Fibroblast of skin of left quadriceps (primary cell): ENCODE data around the gene DLG1.
A peak's percentile ranks its signal among the peaks of the same experiment; 100 is the strongest.
"Not testable (repeated sequence)": the region's sequence is repeated elsewhere in the genome, so short reads cannot be mapped to it uniquely, and the experiment has no call there.

Experiments used
- DNase-seq, 2 experiments: peaks; one replicate each; pipeline ENCODE4 v3.0.0-alpha.2; 2013; ENCODE audit warnings: low read depth in 2 of 2

DLG1 gene

DNA sequence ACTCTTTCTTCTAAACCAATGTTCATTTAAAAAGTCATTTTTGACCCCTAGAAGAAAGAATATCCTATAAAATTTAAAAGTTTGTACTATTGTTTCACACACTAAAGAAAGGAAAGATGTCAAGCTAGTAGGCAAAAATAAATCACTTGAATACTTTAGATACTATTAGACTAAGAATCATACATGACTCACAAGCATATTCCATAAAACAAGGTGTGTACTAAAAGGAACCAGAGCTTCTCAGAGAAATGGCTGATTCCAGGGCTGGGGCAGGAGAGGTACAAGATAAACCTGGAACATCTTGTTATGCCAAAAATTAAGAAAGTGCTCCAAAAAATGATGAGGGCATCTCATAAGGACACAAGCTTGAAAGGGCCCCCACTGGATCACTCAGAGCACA is 8.7 kb downstream of the DLG1 start:
- DNase-seq = no peak

DNA sequence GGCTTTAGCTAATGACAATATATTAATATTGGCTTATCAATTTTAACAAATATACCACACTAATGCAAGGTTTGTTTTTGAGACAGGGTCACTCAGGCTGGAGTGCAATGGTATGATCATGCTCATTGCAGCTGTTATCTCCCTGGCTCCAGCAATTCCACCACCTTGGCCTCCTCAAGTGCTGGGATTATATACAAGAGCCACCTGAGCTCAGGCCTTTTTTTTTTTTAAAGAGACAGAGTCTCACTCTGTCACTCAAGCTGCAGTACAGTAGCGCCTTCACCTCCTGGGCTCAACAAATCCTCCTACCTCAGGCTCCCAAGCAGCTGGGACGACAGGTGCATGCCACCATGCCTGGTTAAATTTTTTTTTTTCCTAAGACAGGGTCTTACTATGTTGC is 11.7 kb downstream of the DLG1 start:
- no peak for DNase-seq

DNA sequence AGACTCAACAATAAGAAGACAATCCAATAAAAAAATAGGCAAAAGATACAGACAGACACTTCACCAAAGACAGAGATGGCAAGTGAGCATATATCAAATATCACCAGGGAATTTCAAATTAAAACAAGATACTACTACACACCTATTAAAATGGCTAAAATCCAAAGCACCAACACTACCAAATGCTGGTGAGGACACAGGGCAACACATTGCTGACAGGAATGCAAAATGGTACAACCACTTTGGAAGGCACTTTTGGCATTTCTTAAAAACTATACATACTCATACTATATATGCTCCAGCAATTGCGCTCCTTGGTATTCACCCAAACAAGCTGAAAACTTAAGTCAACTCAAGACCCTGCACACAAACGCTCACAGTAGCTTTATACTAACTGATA is 12.9 kb downstream of the DLG1 start:
- DNase-seq = no peak

DNA sequence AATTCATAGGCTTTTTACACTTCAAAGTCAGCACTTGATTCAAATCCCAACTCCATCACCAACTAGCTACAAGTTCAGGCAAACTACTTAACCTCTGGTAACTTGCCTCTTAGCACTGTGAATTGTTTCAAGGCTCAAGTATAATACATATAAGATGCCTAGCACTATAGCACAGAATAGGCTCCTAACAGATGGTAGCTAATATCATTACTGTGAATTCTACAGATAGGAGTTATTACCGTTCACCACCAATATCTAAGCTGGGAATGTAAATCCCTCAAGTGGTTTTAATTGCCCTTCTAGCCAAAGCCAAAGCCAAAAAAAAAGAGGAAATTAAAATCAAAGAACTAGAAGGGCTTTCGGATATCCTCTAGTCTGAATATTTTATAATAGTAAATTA is 15.4 kb downstream of the DLG1 start:
- DNase-seq = no peak

DNA sequence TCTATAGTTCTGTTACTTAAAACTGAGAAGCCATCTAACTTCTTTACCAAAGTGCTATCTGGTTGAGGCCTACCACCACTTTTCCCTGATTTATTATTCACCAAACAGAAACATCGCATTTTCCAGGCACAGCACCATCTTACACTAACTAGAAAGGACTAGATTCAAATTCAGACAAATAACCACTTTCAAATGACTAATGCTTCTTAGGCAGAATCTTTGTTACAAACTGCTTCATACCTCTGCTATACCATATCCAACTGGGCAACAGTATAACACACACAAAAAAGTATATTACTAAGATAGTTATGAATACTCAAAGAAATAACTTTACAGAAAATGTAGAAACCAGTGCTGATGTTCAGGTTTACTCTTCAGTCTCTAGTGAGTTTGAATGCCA is 16.6 kb downstream of the DLG1 start:
- no peak for DNase-seq

DNA sequence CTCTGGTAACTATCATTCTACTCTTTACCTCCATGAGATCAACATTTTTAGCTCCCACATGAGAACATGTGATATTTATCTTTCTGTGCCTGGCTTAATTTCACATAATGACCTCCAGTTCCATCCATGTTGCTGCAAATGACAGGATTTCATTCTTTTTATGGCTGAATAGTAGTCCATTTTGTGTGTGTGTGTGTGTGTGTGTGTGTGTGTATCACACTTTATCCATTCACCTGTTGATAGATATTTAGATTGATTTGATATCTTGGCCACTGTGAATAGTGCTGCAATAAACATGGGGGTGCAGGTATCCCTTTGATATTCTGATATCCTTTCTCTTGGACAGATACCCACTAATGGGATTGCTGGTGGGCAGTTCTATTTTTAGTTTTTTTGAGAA is 18.3 kb downstream of the DLG1 start:
- DNase-seq = no peak

DNA sequence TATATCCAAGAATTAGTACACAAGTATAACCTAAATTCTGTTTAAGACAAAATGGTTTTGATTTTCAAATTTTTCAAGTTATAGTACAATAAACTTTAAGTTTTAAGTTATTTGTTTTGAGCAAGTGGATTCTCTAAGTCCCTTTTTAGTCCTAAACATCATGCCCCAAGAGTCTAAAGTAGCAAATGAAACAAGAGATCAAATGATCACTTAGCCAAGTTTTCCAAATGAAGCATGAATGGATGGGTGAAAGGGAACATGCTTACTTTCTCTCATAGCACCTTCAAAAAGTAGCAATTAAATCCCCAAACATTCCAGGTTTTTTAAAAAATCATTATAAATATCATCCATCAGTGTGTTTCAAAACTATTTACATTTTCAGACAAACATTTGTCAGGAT is 19.5 kb downstream of the DLG1 start:
- DNase-seq = no peak

DNA sequence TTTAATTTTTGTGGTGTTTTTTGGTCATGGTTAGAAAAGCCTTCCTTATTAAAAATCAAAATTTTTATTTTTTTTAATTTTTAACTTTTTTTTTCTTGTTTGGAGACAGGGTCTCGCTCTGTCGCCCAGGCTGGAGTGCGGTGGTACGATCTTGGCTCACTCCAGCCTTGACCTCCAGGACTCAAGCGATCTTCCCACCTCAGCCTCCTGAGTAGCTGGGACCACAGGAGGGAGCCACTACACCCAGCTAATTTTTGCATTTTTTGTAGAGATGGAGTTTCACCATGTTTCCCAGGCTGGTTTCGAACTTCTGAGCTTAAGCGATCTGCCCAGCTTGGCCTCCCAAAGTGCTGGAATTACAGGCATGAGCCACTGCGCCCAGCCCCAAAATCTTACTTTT is 21.6 kb downstream of the DLG1 start:
- not testable (repeated sequence) for DNase-seq

DNA sequence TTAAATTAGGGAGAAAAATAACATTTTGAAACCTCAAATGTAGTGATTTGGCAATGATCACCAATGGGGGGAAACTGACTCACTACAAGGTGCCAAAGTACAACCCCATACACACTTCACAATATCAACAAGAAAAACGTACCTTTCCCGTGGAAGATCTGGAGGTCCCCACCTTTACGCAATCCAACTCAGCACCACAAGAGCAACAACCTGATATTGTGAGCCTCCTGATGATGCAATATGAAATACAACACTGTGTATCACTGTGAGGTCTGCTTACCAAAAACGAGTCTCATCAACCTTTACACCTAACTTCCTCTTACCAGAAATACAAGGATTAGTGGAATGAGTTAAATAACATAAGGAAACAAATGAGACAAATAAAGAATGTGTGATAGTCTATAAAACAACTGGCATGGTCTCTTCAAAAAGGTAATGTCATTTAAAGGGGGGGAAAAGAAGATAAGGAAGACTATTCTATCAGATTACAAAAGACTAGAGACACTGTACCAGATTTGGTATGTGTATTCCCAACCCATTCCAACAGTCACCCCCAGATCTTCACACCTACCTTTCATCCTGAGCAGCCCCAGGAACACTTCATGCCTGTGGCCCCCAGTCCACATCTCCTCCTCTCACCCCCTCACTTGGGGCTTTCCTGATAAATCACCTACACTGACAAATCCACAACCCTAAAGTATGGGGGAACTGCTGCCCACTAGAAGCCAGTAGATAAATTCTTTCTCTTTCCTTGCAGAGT is 27.7 kb downstream of the DLG1 start:
- DNase-seq = no peak

DNA sequence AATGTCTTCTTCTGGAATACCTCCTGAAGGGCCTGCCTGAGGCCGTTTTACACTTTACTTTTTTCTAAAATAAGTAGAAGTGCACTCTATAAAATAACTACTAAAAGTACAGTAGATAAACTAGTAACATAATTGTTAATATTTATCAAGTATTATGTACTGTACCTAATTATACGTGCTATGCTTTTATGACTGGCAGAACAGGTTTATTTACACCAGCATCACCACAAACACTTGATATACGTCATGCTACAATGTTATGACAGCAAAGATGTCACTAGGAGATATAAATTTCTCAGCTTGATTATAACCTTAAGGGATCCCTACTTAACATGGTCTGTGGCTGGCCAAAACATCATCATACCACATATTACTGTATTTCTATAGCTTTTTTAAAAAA is 29.4 kb downstream of the DLG1 start:
- DNase-seq = no peak

DNA sequence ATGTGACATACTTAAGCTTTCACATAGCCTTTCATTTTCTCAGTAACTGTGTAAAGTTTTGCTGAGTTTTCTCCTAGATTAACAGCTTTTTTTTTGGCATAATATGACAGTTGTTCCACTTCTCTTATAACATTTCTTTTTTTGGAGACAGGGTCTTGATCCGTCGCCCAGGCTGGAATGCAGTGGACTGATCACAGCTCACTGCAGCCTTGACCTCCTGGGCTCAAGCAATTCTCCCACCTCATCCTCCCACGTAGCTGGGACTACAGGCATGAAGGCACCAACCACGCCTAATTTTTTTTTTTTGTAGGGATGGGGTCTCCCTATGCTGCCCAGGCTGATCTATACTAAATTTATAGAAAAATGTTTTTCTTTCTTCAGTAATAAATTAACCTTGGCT is 30.1 kb downstream of the DLG1 start:
- no peak for DNase-seq

DNA sequence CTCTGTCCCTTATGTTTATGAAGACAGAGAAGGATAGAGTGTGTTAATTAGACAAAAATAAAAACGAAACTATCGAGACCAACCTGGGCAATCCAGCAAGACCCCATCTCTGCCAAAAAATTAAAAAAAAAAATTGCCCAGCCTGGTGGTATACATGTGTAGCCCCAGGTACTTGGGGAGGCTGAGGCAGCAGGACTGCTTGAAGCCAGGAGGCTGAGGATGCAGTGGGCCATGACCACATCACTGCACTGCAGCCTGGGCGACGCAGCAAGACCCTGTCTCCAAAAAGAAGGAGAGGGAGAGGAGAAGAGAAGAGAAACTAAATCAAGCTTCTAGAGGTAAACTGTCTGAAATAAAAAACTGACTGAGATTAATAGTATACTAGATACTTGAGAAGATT is 32.1 kb downstream of the DLG1 start:
- no peak for DNase-seq

DNA sequence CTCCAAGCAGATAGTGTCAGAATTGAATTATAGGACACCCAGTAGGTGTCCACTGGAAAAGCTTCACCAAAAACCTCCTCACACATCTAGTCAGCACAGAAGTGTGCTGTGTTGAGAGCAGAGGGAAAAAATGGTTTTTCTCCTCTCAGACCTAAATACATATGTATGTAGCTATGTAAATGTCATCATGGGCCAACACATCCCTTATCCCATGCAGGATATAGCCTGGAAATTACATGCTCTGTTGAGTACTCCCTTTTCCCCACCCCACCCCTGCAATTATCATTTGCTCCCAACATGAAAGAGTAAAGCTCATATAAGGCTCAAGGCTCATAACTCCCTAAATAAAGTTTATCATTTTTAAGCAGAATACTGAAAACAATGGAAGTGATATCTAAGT is 35.7 kb downstream of the DLG1 start:
- DNase-seq = no peak

DNA sequence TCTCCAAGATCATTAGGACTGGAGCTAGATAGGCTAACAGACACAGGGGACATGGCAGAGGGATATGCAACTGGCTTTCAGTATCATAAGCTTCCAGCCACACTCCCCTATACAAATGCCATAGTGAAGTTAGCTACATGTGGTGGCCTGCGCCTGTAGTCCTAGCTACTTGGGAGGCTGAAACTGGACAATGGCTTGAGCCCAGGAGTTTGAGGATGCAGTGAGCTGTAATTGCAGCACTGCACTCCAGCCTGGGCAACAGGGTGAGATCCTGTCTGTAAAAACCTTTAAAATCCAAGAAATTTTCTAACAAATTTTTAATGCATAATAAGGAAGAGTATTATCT is 37.3 kb downstream of the DLG1 start:
- no peak for DNase-seq

DNA sequence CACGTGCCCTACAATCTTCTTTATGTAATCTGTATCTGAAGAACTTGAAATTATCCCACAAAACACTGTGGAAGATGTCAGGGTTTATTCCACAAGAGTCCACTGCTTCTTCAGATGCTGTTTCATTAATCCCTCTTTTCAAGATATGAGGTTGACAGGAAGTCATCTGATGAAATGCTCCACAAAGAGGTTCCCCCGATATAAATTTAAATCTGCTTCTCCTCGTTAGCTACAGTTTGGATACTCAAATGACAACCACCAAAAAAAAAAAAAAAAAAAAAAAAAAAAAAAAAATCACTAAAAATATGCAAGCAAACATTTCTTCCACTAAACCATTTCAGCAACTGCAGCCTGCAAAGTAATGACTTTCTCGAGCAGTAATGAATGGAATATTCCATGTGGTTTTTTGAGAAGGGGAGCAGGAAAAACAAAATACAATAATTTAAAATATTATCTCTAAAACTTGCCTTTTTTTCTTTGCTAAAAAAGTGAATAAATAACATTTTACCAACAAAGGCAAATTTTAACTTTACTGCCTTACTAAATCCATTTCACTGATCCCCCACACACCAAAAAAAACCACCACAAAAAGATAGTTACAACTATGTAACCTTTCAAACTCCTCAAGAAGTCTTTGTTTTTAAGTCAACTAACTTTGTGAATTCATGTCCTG is 37.8 kb downstream of the DLG1 start:
- DNase-seq = peak in 1 of 2 experiments; percentile 6

DNA sequence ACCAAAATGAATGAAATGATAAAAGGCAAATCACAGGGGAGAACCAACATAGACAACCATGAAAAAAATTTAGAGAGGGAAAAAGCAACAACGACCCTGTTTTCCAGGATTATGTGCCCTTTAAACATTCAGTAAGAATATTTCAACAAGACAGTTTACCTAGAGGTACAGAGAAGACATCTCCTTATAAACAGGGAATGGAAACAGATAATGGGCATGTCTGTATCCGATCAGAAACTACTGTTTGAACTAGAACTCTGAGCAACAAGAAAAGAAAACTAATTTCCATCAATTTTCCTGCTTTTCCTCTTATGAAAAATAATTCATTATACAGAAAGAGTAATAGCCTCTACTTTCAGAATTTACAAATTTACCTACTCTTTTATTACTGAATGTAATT is 39.3 kb downstream of the DLG1 start:
- DNase-seq = no peak

DNA sequence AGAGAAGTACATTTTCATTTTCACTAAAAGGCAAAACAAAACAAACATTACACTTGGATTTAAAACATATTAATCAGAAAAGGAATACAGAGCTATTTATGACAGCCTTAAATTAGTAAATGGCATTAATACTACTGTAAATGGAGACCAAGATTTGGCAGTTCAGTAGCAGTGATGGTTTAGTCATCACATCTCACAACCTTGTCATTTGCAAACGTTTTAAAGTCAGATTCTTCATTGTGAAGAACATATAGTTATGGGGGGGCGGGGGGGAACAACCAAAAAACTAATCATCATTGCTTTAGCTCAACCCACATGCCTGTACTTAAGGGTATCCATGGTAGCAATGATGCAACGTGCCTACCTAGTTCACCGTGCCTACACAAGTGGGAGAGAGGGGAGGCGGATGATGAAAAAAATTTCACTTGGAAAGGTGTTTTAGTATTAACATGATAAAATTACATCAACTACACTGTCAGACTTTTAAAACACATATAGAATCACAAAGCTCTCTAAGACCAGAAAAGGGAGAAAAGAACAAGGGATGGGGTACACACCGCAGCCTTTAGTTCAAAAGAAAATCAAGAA is 40.1 kb downstream of the DLG1 start:
- DNase-seq = no peak

DNA sequence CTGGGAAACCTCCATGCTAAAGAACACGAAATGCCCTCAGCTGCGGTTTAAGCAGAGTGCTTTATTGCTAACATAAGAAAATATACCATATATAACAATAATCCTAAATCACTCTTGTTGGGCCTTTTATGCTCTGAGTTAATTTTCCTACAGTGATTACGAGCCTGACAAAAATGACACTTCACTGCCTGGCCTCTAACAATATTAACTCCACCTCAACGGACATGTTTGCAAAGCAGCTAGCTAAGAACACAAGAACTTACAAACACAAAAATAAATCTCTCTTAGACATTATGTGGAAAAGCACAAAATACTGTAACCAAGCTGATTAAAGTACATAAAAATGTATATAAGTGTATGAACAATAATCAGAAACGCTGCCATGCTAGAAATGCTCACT is 40.7 kb downstream of the DLG1 start:
- DNase-seq = no peak

DNA sequence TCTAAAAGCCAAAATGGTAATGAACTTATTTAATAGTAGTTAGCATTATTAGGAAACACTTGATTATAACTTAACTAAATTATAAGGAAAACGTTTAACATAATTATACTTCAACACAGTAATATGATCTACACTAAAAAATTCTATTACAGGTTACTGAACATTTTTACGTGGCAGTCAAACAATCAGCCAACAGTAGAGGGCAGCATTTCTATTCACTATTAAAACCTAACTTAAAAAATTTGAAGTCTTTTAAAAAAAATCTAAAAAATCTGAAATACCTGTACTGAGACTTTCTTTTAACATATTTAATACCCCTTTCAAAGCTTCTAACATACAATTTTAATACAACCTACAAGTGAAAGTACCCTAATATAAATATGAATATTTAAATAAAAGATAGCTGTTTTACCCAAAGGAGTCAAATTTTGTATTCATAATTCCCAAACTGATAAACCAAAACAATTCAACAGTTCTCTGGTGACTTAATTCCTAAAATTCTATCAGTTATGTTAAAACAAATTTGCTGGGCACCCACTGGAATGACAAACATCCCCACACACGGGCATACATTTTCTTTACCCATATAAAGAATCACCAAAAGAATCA is 41.5 kb downstream of the DLG1 start:
- peak; percentile 24 to 26 for DNase-seq

DNA sequence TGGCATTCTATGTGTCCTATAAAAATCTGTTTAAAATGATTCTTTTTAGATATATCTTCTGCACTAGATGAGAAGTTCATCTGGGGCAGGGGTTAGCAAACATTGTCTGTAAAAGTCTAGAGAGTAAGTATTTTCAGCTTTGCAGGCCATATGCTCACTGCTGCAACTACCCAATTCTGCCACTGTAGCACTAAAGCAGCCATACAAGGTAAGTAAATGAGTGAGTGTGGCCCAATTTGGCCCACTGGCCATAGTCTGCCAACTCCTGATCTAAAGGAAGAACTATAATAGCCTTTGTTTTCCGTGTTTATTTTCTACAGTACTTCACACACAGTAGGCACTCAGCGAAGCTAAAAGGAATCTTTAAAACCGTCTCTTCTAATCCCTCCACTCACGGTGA is 42.3 kb downstream of the DLG1 start:
- no peak for DNase-seq

DNA sequence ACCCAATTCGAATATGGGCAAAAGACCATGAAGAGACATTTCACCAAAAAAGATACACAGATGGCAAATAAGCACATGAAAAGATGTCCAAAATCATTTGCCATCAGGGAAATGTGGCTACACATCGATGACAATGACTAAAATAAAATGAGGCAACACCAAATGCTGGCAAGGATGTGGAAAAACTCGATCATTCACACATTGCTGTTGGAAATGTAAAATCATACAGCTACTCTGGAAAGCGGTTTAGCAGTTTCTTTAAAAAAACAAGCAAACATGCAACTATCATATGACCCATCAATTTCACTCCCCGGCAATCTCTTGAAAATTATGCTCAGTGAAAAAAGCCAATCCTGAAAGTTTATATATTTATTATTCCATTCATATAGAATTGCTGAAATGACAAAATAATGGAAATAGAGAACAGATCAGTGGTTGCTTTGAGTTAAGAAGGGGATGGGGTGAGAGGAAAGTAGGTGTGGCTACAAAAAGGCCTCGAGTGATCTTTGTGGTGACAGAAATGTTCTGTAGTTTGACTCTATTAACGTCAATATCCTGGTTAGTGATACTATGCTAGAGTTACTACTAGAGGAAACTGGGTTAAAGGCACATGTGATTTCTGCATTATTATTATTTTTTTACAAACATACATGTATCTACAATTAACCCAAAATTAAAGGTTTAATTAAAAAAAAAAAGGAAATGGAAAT is 45.0 kb downstream of the DLG1 start:
- no peak for DNase-seq

DNA sequence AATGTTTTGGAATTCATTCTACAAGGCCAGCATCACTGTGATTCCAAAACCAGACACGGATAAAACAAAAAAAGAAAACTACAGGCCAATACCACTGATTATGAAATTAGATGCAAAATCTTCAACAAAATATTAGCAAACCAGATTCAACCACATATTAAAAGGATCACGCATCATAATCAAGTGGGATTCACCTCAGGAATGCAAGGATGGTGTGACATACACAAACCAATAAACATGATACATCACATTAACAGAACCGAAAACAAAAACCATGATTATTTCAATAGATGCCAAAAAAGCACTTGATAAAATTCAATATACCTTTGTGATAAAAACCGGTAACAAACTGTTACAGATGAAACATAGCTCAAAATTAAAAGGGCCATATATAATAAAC is 48.9 kb downstream of the DLG1 start:
- no peak for DNase-seq
